K562 (cell line): ENCODE data around the gene ROBO1. TPM values are rescaled to one million over a fixed set of nuclear protein-coding genes. Genes with fewer than 3 reads are reported as not detected.

Experiments used
- ATF1 ChIP-seq, 2 experiments: fragments of 450-650 bp in 1 of 2; IDR thresholded peaks; 2 replicates each; pipeline ENCODE4 v1.6.1; 2016; ENCODE audit warnings: missing compliant biosample characterization in 1 of 2, missing genetic modification characterization in 1 of 2
- E2F4 ChIP-seq: sonication (generic); formaldehyde crosslinking; IDR thresholded peaks from 2 replicates; pipeline ENCODE4 v1.8.0; 2022; ENCODE audit warnings: mild to moderate bottlenecking, low read depth, missing genetic modification reagents
- HBP1 ChIP-seq: fragments of 450-650 bp; formaldehyde crosslinking; IDR thresholded peaks from 2 replicates; pipeline ENCODE4 v1.4.0; 2022; ENCODE audit warnings: missing genetic modification characterization
- MTA2 ChIP-seq: fragments of 450-650 bp; IDR thresholded peaks from 2 replicates; pipeline ENCODE4 v1.6.1; 2016; ENCODE audit warnings: low read depth
- NBN ChIP-seq: fragments of 450-650 bp; IDR thresholded peaks from 2 replicates; pipeline ENCODE4 v1.6.1; 2016; ENCODE audit warnings: low read depth, mild to moderate bottlenecking
- NR2F6 ChIP-seq: fragments of 450-650 bp; formaldehyde crosslinking; IDR thresholded peaks from 2 replicates; pipeline ENCODE4 v1.4.0; 2020; ENCODE audit warnings: mild to moderate bottlenecking
- NUFIP1 ChIP-seq: fragments of 450-650 bp; IDR thresholded peaks from 2 replicates; pipeline ENCODE4 v1.6.1; 2018; ENCODE audit not compliant: partially characterized antibody
- PHF21A ChIP-seq: fragments of 450-650 bp; IDR thresholded peaks from 2 replicates; pipeline ENCODE4 v1.6.1; 2017; ENCODE audit warnings: low read depth, borderline replicate concordance
- RNF219 ChIP-seq: fragments of 250-450 bp; sonication (Bioruptor Pico); IDR thresholded peaks from 2 replicates; pipeline ENCODE4 v1.5.0; 2022; ENCODE audit warnings: mild to moderate bottlenecking
- ZFP30 ChIP-seq: fragments of 250-450 bp; sonication (Bioruptor Pico); IDR thresholded peaks from 2 replicates; pipeline ENCODE4 v1.8.0; 2022; ENCODE audit warnings: moderate library complexity, mild to moderate bottlenecking, inconsistent platforms, borderline replicate concordance
- ZNF445 ChIP-seq: fragments of 250-450 bp; sonication (Bioruptor Pico); IDR thresholded peaks from 2 replicates; pipeline ENCODE4 v1.4.0; 2020; ENCODE audit warnings: low read depth, mild to moderate bottlenecking, moderate library complexity
- ZNF644 ChIP-seq: fragments of 200-800 bp; sonication (Bioruptor generic); IDR thresholded peaks from 2 replicates; pipeline ENCODE4 v1.6.1; 2016; ENCODE audit warnings: low read depth, missing genetic modification characterization, missing compliant biosample characterization
- polyA plus RNA-seq, 8 experiments: library from polyadenylated mRNA; depleted of rRNA in 4 of 8; stranded (reverse) in 5 of 8; unstranded in 3 of 8; fragments of >200 nt; fragmentation: Nextera tagmentation in 2 of 8; fragmentation: Illumina TruSeq in 1 of 8; extraction: Ambion mirVana in 2 of 8; extraction: Trizol in 1 of 8; gene quantifications; 2 replicates each; pipeline versions ENCODE4 v1.2.1 to v1.2.3, GENCODE V29; 2011 to 2014; ENCODE audit warnings: inconsistent platforms in 1 of 8, missing spikeins in 1 of 8
- total RNA-seq, 7 experiments: library from RNA; depleted of rRNA in 6 of 7; stranded (reverse); fragments of >200 nt in 6 of 7; fragmentation: Illumina TruSeq in 2 of 7; extraction: Trizol in 2 of 7; gene quantifications; 2 replicates each; pipeline versions ENCODE4 v1.2.1 to v1.2.3, GENCODE V29; 2011 to 2021; ENCODE audit warnings: low replicate concordance in 1 of 7
- TF ChIP-seq, protein P1 (sequence below): fragments of 450-650 bp; IDR thresholded peaks from 2 replicates; pipeline ENCODE4 v1.7.0; 2016; ENCODE audit warnings: borderline replicate concordance

Gene ROBO1
- total and polyA plus RNA-seq, 9 of the 15 experiments (the other 6 are each of a cell fraction or from before 2014, with no cell fraction given) = 0.01 to 0.53 (median 0.17) TPM; not detected in 5

GRCh38 chr3:79531566-79532295, 236.1 kb downstream of the ROBO1 start (continued):
- TF ChIP-seq NR2F6 (no peak), ZFP30 (CRISPR knock-in tag) (no peak), E2F4 (no peak), RNF219 (no peak), NBN (no peak), PHF21A (no peak), ZNF445 (CRISPR knock-in tag) (no peak), MTA2 (no peak), HBP1 (no peak), ATF1 (CRISPR knock-in tag; IDR thresholded peaks at IDR 0.05) (no peak), ATF1 (tag; IDR thresholded peaks at IDR 0.05) (no peak), NUFIP1 (no peak), ZNF644 (no peak)
- TF ChIP-seq, protein P1, sequence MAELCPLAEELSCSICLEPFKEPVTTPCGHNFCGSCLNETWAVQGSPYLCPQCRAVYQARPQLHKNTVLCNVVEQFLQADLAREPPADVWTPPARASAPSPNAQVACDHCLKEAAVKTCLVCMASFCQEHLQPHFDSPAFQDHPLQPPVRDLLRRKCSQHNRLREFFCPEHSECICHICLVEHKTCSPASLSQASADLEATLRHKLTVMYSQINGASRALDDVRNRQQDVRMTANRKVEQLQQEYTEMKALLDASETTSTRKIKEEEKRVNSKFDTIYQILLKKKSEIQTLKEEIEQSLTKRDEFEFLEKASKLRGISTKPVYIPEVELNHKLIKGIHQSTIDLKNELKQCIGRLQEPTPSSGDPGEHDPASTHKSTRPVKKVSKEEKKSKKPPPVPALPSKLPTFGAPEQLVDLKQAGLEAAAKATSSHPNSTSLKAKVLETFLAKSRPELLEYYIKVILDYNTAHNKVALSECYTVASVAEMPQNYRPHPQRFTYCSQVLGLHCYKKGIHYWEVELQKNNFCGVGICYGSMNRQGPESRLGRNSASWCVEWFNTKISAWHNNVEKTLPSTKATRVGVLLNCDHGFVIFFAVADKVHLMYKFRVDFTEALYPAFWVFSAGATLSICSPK = no peak
